H1 (cell line): ENCODE results near the gene LRRC17. TPM values are rescaled to one million over a fixed set of nuclear protein-coding genes. Genes with fewer than 3 reads are reported as not detected.

Experiments used
- CTCF ChIA-PET: fragments of 300-600 bp; sonication (Branson Sonifier 250); formaldehyde crosslinking; loops from one replicate; lab custom pipeline; 2021; ENCODE audit not compliant: partially characterized antibody; lab: Charles Lee
- POLR2A ChIA-PET: fragments of 300-600 bp; sonication (Branson Sonifier 250); formaldehyde crosslinking; loops from one replicate; lab custom pipeline; 2021; ENCODE audit warnings: inconsistent platforms; ENCODE audit not compliant: partially characterized antibody; lab: Charles Lee
- DNase-seq, 2 experiments: peaks; one replicate each; pipeline versions ENCODE4 v3.0.0 to v3.0.0-alpha.2; 2010 to 2022; ENCODE audit warnings: low spot score in 2 of 2, low read depth in 1 of 2, mixed read lengths in 1 of 2
- FAIRE-seq: peaks from 2 replicates; lab custom pipeline; 2011; peaks lifted over from hg19 to GRCh38; lab: Jason Lieb, UNC
- H2AFZ ChIP-seq: 2 replicates; pipeline ENCODE4 v1.8.1; 2012; ENCODE audit warnings: low read length, inconsistent platforms
- H2AK5ac ChIP-seq: 2 replicates; pipeline ENCODE4 v1.6.1; 2013; ENCODE audit warnings: low read depth, low read length
- H2BK120ac ChIP-seq: replicated peaks from 2 replicates; pipeline ENCODE3; 2013; ENCODE audit warnings: low read depth, low read length, inconsistent platforms
- H2BK12ac ChIP-seq: 2 replicates; pipeline ENCODE4 v1.6.1; 2013; ENCODE audit warnings: low read depth, low read length
- H2BK15ac ChIP-seq: 2 replicates; pipeline ENCODE4 v1.6.1; 2013; ENCODE audit warnings: low read length
- H2BK20ac ChIP-seq: 2 replicates; pipeline ENCODE4 v1.6.1; 2013; ENCODE audit warnings: low read length
- H2BK5ac ChIP-seq: 2 replicates; pipeline ENCODE4 v1.6.1; 2013; ENCODE audit warnings: low read depth, low read length
- H3K14ac ChIP-seq: 2 replicates; pipeline ENCODE4 v1.6.1; 2013; ENCODE audit warnings: inconsistent platforms; ENCODE audit not compliant: insufficient read length
- H3K18ac ChIP-seq: 2 replicates; pipeline ENCODE4 v1.6.1; 2013; ENCODE audit warnings: low read length; ENCODE audit errors: extremely low read depth
- H3K23ac ChIP-seq: 2 replicates; pipeline ENCODE4 v1.6.1; 2013; ENCODE audit warnings: inconsistent platforms; ENCODE audit not compliant: insufficient read length
- H3K23me2 ChIP-seq: 2 replicates; pipeline ENCODE4 v1.6.1; 2013; ENCODE audit warnings: low read depth, low read length
- H3K27ac ChIP-seq: 2 replicates; pipeline ENCODE4 v1.6.1; 2011; ENCODE audit warnings: low read depth, low read length, inconsistent platforms
- H3K27me3 ChIP-seq, 4 experiments: replicated peaks in 1 of 4; 1 replicate in 1 of 4; 2 replicates in 3 of 4; pipeline versions ENCODE4 v1.6.1 to v1.8.1; 2011 to 2013; ENCODE audit warnings: low read length in 3 of 4, mild to moderate bottlenecking in 3 of 4, inconsistent platforms in 2 of 4, mixed read lengths in 2 of 4, moderate library complexity in 1 of 4; ENCODE audit not compliant: control insufficient read depth in 3 of 4, insufficient read depth in 3 of 4; ENCODE audit errors: extremely low read depth in 1 of 4
- H3K36me3 ChIP-seq, 4 experiments: 2 replicates each; pipeline versions ENCODE4 v1.6.1 to v1.8.1; 2011 to 2013; ENCODE audit warnings: mild to moderate bottlenecking in 4 of 4, low read length in 3 of 4, moderate library complexity in 2 of 4, control low read depth in 1 of 4, inconsistent platforms in 1 of 4; ENCODE audit not compliant: insufficient read depth in 4 of 4, control insufficient read depth in 2 of 4
- H3K4ac ChIP-seq: replicated peaks from 2 replicates; pipeline ENCODE3; 2013; ENCODE audit warnings: low read length, low read depth, mixed read lengths, inconsistent platforms; ENCODE audit not compliant: insufficient read length
- H3K4me1 ChIP-seq, 4 experiments: replicated peaks in 1 of 4; 1 replicate in 1 of 4; 2 replicates in 3 of 4; pipeline versions ENCODE4 v1.6.1 to v1.8.1; 2011 to 2013; ENCODE audit warnings: low read length in 3 of 4, inconsistent platforms in 2 of 4, mixed read lengths in 1 of 4; ENCODE audit not compliant: insufficient read depth in 4 of 4, control insufficient read depth in 3 of 4
- H3K4me2 ChIP-seq, 2 experiments: 2 replicates each; pipeline versions ENCODE4 v1.6.1 to v1.8.1; 2011 to 2013; ENCODE audit warnings: low read depth in 2 of 2, low read length in 2 of 2, control low read depth in 1 of 2, inconsistent platforms in 1 of 2, mild to moderate bottlenecking in 1 of 2; ENCODE audit not compliant: insufficient read depth in 1 of 2
- H3K4me3 ChIP-seq, 4 experiments: fragments of 200-600, 300-600 bp in 1 of 4; sonication (generic), shearing (Covaris generic), sonication (Bioruptor Twin) in 1 of 4; 2 replicates each; pipeline versions ENCODE4 v1.5.1 to v1.8.1; 2011 to 2016; ENCODE audit warnings: low read length in 4 of 4, low read depth in 3 of 4, control low read depth in 2 of 4, inconsistent platforms in 2 of 4, mild to moderate bottlenecking in 2 of 4, mixed read lengths in 1 of 4, moderate library complexity in 1 of 4; ENCODE audit not compliant: insufficient read depth in 2 of 4; ENCODE audit errors: extremely low read depth in 1 of 4
- H3K56ac ChIP-seq: replicated peaks from 2 replicates; pipeline ENCODE3; 2013; ENCODE audit warnings: low read depth, mild to moderate bottlenecking, mixed read lengths, low read length, inconsistent platforms; ENCODE audit not compliant: insufficient read length
- H3K79me1 ChIP-seq: 2 replicates; pipeline ENCODE4 v1.6.1; 2013; ENCODE audit warnings: low read depth, low read length, control low read depth
- H3K79me2 ChIP-seq, 2 experiments: 2 replicates each; pipeline versions ENCODE4 v1.6.1 to v1.8.1; 2012 to 2013; ENCODE audit warnings: low read length in 2 of 2, mild to moderate bottlenecking in 2 of 2, inconsistent platforms in 1 of 2; ENCODE audit not compliant: insufficient read depth in 2 of 2, control insufficient read depth in 1 of 2
- H3K9ac ChIP-seq, 4 experiments: replicated peaks in 1 of 4; 1 replicate in 1 of 4; 2 replicates in 3 of 4; pipeline versions ENCODE4 v1.6.1 to v1.8.1; 2011 to 2013; ENCODE audit warnings: low read depth in 3 of 4, low read length in 3 of 4, control low read depth in 2 of 4, mild to moderate bottlenecking in 2 of 4, moderate library complexity in 2 of 4, inconsistent platforms in 1 of 4; ENCODE audit errors: extremely low read depth in 1 of 4
- H3K9me3 ChIP-seq, 2 experiments: 2 replicates each; pipeline versions ENCODE4 v1.6.1 to v1.8.1; 2012 to 2013; ENCODE audit warnings: mild to moderate bottlenecking in 2 of 2, moderate library complexity in 2 of 2, control low read depth in 1 of 2, inconsistent platforms in 1 of 2, low read depth in 1 of 2, low read length in 1 of 2, mixed read lengths in 1 of 2; ENCODE audit not compliant: insufficient read depth in 2 of 2
- H4K20me1 ChIP-seq, 2 experiments: replicated peaks in 1 of 2; 2 replicates each; pipeline versions ENCODE3 to v1.8.1; 2011 to 2013; ENCODE audit warnings: inconsistent platforms in 2 of 2, low read length in 2 of 2, mild to moderate bottlenecking in 1 of 2; ENCODE audit not compliant: insufficient read depth in 2 of 2, control insufficient read depth in 1 of 2
- H4K5ac ChIP-seq: 2 replicates; pipeline ENCODE4 v1.6.1; 2013; ENCODE audit warnings: low read length, low read depth, mixed read lengths, inconsistent platforms; ENCODE audit not compliant: insufficient read length
- H4K8ac ChIP-seq: 2 replicates; pipeline ENCODE4 v1.8.0; 2013; ENCODE audit warnings: mild to moderate bottlenecking, moderate library complexity, low read length, inconsistent platforms; ENCODE audit not compliant: insufficient read depth; ENCODE audit errors: extremely low read depth
- H4K91ac ChIP-seq: replicated peaks from 2 replicates; pipeline ENCODE3; 2013; ENCODE audit warnings: low read length, mixed read lengths, inconsistent platforms; ENCODE audit not compliant: insufficient read length
- CBX5 ChIP-seq: fragments of 300-800, 300-1000 bp; sonication (generic); IDR thresholded peaks from 2 replicates; pipeline ENCODE4 v1.7.1; 2016; ENCODE audit warnings: antibody characterized with exemption, low read length, low read depth
- CBX8 ChIP-seq: fragments of 300-800, 300-1000 bp; sonication (generic); IDR thresholded peaks from 2 replicates; pipeline ENCODE4 v1.7.1; 2016; ENCODE audit warnings: low read depth, low read length, borderline replicate concordance
- EP300 ChIP-seq, 2 experiments: IDR thresholded peaks; 1 replicate in 1 of 2; 2 replicates in 1 of 2; pipeline ENCODE4 v1.6.1; 2011 to 2012; ENCODE audit warnings: low read depth in 2 of 2, low read length in 2 of 2, mild to moderate bottlenecking in 2 of 2, borderline replicate concordance in 1 of 2, inconsistent platforms in 1 of 2, moderate library complexity in 1 of 2
- FOSL1 ChIP-seq: IDR thresholded peaks from 2 replicates; pipeline ENCODE4 v1.6.1; 2011; ENCODE audit warnings: mild to moderate bottlenecking, low read depth, low read length, moderate library complexity; ENCODE audit not compliant: insufficient read depth
- GABPA ChIP-seq: IDR thresholded peaks from 2 replicates; pipeline ENCODE4 v1.6.1; 2011; ENCODE audit warnings: mild to moderate bottlenecking, low read length, moderate library complexity, borderline replicate concordance; ENCODE audit not compliant: insufficient read depth
- HDAC6 ChIP-seq: IDR thresholded peaks from one replicate; pipeline ENCODE4 v1.7.1; 2012; ENCODE audit warnings: low read depth, mild to moderate bottlenecking, inconsistent platforms, low read length, moderate library complexity
- NANOG ChIP-seq: IDR thresholded peaks from 2 replicates; pipeline ENCODE4 v1.6.1; 2011; ENCODE audit warnings: low read length, low read depth, mild to moderate bottlenecking, inconsistent platforms; ENCODE audit not compliant: insufficient read depth, poor library complexity, severe bottlenecking
- RAD21 ChIP-seq, 2 experiments: IDR thresholded peaks in 1 of 2; conservative IDR thresholded peaks in 1 of 2; 2 replicates each; pipeline ENCODE4 v1.6.1; 2011; ENCODE audit warnings: low read depth in 2 of 2, low read length in 2 of 2, improper control_type of control experiment in 1 of 2, inconsistent platforms in 1 of 2, mild to moderate bottlenecking in 1 of 2, moderate library complexity in 1 of 2
- SAP30 ChIP-seq: fragments of 300-600 bp; sonication (generic); IDR thresholded peaks from 2 replicates; pipeline ENCODE4 v1.7.1; 2012; ENCODE audit warnings: low read length, moderate library complexity, mild to moderate bottlenecking, inconsistent platforms; ENCODE audit not compliant: insufficient read depth, insufficient replicate concordance
- SIN3A ChIP-seq, 2 experiments: IDR thresholded peaks in 1 of 2; conservative IDR thresholded peaks in 1 of 2; 2 replicates each; pipeline ENCODE4 v1.6.1; 2011 to 2012; ENCODE audit warnings: low read length in 2 of 2, improper control_type of control experiment in 1 of 2, low read depth in 1 of 2, mild to moderate bottlenecking in 1 of 2
- SP2 ChIP-seq: IDR thresholded peaks from 2 replicates; pipeline ENCODE4 v1.6.1; 2012; ENCODE audit warnings: mild to moderate bottlenecking, low read length, inconsistent platforms
- TCF12 ChIP-seq: IDR thresholded peaks from 2 replicates; pipeline ENCODE4 v1.6.1; 2011; ENCODE audit warnings: low read depth, mild to moderate bottlenecking, low read length
- TEAD4 ChIP-seq: IDR thresholded peaks from 2 replicates; pipeline ENCODE4 v1.6.1; 2012; ENCODE audit warnings: low read depth, low read length, inconsistent platforms, mixed read lengths
- YY1 ChIP-seq: IDR thresholded peaks from 2 replicates; pipeline ENCODE4 v1.6.1; 2011; ENCODE audit warnings: low read depth, mild to moderate bottlenecking, low read length
- WGBS, 2 experiments: shearing (Covaris generic) in 1 of 2; methylation state at CpG; one replicate each; pipeline versions ENCODE4 v1.1.6 to v1.1.7; 2013 to 2015; ENCODE audit warnings: low lambda C conversion rate in 2 of 2, mixed read lengths in 2 of 2, inconsistent platforms in 1 of 2, low coverage in 1 of 2, missing lambda C conversion rate in 1 of 2; ENCODE audit not compliant: insufficient replicate concordance in 2 of 2, insufficient coverage in 1 of 2, insufficient read length in 1 of 2; ENCODE audit errors: extremely low coverage in 1 of 2, missing lambda C conversion rate in 1 of 2; 5-methylcytosine and 5-hydroxymethylcytosine counted together
- polyA plus RNA-seq, 7 experiments: library from polyadenylated mRNA; depleted of rRNA in 3 of 7; stranded (reverse) in 5 of 7; unstranded in 2 of 7; fragments of >200 nt in 5 of 7; fragments of 200-250 nt in 2 of 7; gene quantifications; 1 replicate in 5 of 7; 2 replicates in 1 of 7; 4 replicates in 1 of 7; pipeline versions ENCODE4 v1.2.1 to v1.2.3, GENCODE V29; 2011 to 2013; ENCODE audit warnings: missing spikeins in 2 of 7, mixed read lengths in 2 of 7
- total RNA-seq: library from RNA; stranded (reverse); fragmentation: NEBNext Ultra II Directional; extraction: Animal tissue kit (Norgen Biotek cat#: 25700); gene quantifications from 2 replicates; pipeline ENCODE4 v1.2.1, GENCODE V29; 2021

The LRRC17 gene
- total and polyA plus RNA-seq, 2 of the 8 experiments (the other 6 are each of a cell fraction or from before 2014, with no cell fraction given), result 3.0 TPM

DNA sequence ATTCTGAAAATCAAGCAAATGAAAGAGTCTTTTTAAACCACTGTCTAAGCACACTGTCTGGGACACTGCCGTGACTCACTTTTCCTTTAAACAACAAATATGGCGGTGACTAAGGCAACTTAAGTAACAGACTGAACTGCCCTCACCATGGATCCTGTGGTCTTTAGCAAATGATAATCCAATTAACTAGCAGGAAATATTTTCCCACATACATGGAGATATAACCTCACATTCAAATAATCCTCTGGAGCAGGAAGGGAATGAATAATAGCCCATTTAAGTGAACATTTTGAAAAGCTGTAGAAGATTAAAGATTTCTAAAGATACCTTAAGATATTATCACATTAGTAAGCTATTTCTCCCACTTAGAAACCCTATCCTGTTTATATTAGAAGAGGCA lies 40.3 kb upstream of the LRRC17 start:
- Histone ChIP-seq H3K4me2 (no peak overlapping the region), H3K9ac (no peak overlapping the region), H4K5ac (no peak overlapping the region), H3K36me3 (no peaks in the 10 kb centered on the region; a peak in 1 of 8 replicates), H4K91ac (no peak overlapping the region), H2BK5ac (no peak overlapping the region), H3K4me3 (no peak overlapping the region), H3K14ac (no peak overlapping the region), H2BK20ac (no peak overlapping the region), H2BK12ac (no peak overlapping the region), H4K20me1 (no peaks in the 10 kb centered on the region), H3K18ac (no peak overlapping the region), H3K4ac (no peak overlapping the region), H3K79me1 (no peaks in the 10 kb centered on the region), H2BK15ac (no peak overlapping the region), H3K4me1 (no peaks in the 10 kb centered on the region), H3K79me2 (no peaks in the 10 kb centered on the region), H3K23me2 (no peaks in the 10 kb centered on the region; the same call in 1 of the 2 replicates), H4K8ac (no peak overlapping the region), H3K9me3 (no peaks in the 10 kb centered on the region), H3K23ac (no peak overlapping the region), H3K27me3 (no peaks in the 10 kb centered on the region), H2AFZ (no peak overlapping the region), H2BK120ac (no peak overlapping the region), H3K56ac (no peak overlapping the region), H2AK5ac (no peak overlapping the region), H3K27ac (no peak overlapping the region)
- WGBS, 2 experiments, result 97% methylated on average over 2 of the region's 2 CpGs; no CpG with 5 or more reads in 1 of the 2 experiments
- TF ChIP-seq TEAD4, result no peak
- no peak for TF ChIP-seq TCF12
- no peak for TF ChIP-seq SIN3A (conservative IDR thresholded peaks at IDR 0.05 in 1 of 2, IDR thresholded peaks at IDR 0.05 in 1 of 2; ENCODE audit: low read depth in 1 of 2, low read length in 2 of 2)
- TF ChIP-seq CBX8, result no peak
- no peak for TF ChIP-seq YY1
- TF ChIP-seq NANOG, result no peak
- TF ChIP-seq CBX5, result no peak
- no peak for TF ChIP-seq SAP30
- TF ChIP-seq GABPA, result no peak
- TF ChIP-seq FOSL1, result no peak
- no peak for TF ChIP-seq EP300 (IDR thresholded peaks at IDR 0.05; ENCODE audit: borderline replicate concordance in 1 of 2, low read depth in 2 of 2, low read length in 2 of 2)
- TF ChIP-seq HDAC6, result no peak
- TF ChIP-seq SP2, result no peak
- no peak for TF ChIP-seq RAD21 (IDR thresholded peaks at IDR 0.05 in 1 of 2, conservative IDR thresholded peaks at IDR 0.05 in 1 of 2; ENCODE audit: low read depth in 2 of 2, low read length in 2 of 2)
- no peak for FAIRE-seq
- no peak for DNase-seq
- ChIA-PET CTCF (interaction anchor here (1.2 kb wide), 1 partner anchor 9 kb away, joined by 4 read pairs; no protein-coding TSS in a partner anchor), POLR2A (no interaction called here)
